HepG2 (cell line): ENCODE results near the gene ADD2.

Source experiments
- FOXK2 ChIP-seq: fragments of 450-650 bp; IDR thresholded peaks from 2 replicates; pipeline ENCODE4 v1.6.1; 2016
- NBN ChIP-seq: fragments of 450-650 bp; conservative IDR thresholded peaks from 2 replicates; pipeline ENCODE4 v1.6.1; 2017
- NR2C2 ChIP-seq: sonication (generic); formaldehyde crosslinking; IDR thresholded peaks from 2 replicates; pipeline ENCODE4 v1.4.0; 2020; ENCODE audit warnings: missing genetic modification reagents, mild to moderate bottlenecking, moderate library complexity, borderline replicate concordance
- POGZ ChIP-seq: sonication (generic); formaldehyde crosslinking; IDR thresholded peaks from 2 replicates; pipeline ENCODE4 v1.4.0; 2020; ENCODE audit warnings: mild to moderate bottlenecking, missing genetic modification reagents
- POLR2A ChIP-seq, 2 experiments: IDR thresholded peaks; 2 replicates each; pipeline ENCODE4 v1.6.1; 2011; ENCODE audit warnings: low read depth in 2 of 2, low read length in 2 of 2, mild to moderate bottlenecking in 1 of 2, moderate library complexity in 1 of 2; ENCODE audit not compliant: insufficient read depth in 1 of 2
- SIN3A ChIP-seq: IDR thresholded peaks from 2 replicates; pipeline ENCODE4 v1.6.1; 2011; ENCODE audit warnings: low read depth, mild to moderate bottlenecking, control low read depth, low read length, borderline replicate concordance
- SP2 ChIP-seq: sonication (generic); formaldehyde crosslinking; IDR thresholded peaks from 2 replicates; pipeline ENCODE4 v1.5.1; 2020; ENCODE audit warnings: mild to moderate bottlenecking, missing genetic modification reagents
- TBP ChIP-seq: sonication (generic); formaldehyde crosslinking; IDR thresholded peaks from 2 replicates; pipeline ENCODE4 v1.5.0; 2020; ENCODE audit warnings: missing genetic modification reagents
- TP53 ChIP-seq: sonication (generic); formaldehyde crosslinking; conservative IDR thresholded peaks from 2 replicates; pipeline ENCODE4 v1.4.0; 2020; ENCODE audit warnings: missing genetic modification reagents
- YY1 ChIP-seq: IDR thresholded peaks from 2 replicates; pipeline ENCODE4 v1.6.1; 2011; ENCODE audit warnings: low read length, low read depth, moderate library complexity, mild to moderate bottlenecking; ENCODE audit not compliant: insufficient read depth, insufficient replicate concordance
- ZNF333 ChIP-seq: sonication (generic); formaldehyde crosslinking; IDR thresholded peaks from 2 replicates; pipeline ENCODE4 v1.4.0; 2020; ENCODE audit warnings: mild to moderate bottlenecking, missing genetic modification reagents, borderline replicate concordance
- ZSCAN21 ChIP-seq: sonication (generic); formaldehyde crosslinking; IDR thresholded peaks from 2 replicates; pipeline ENCODE4 v1.8.0; 2022; ENCODE audit warnings: mild to moderate bottlenecking, missing genetic modification reagents, moderate library complexity, borderline replicate concordance
- TF ChIP-seq, protein P1 (sequence below): sonication (generic); formaldehyde crosslinking; IDR thresholded peaks from 2 replicates; pipeline ENCODE4 v1.5.0; 2020; ENCODE audit warnings: mild to moderate bottlenecking, missing genetic modification reagents, moderate library complexity

DNA sequence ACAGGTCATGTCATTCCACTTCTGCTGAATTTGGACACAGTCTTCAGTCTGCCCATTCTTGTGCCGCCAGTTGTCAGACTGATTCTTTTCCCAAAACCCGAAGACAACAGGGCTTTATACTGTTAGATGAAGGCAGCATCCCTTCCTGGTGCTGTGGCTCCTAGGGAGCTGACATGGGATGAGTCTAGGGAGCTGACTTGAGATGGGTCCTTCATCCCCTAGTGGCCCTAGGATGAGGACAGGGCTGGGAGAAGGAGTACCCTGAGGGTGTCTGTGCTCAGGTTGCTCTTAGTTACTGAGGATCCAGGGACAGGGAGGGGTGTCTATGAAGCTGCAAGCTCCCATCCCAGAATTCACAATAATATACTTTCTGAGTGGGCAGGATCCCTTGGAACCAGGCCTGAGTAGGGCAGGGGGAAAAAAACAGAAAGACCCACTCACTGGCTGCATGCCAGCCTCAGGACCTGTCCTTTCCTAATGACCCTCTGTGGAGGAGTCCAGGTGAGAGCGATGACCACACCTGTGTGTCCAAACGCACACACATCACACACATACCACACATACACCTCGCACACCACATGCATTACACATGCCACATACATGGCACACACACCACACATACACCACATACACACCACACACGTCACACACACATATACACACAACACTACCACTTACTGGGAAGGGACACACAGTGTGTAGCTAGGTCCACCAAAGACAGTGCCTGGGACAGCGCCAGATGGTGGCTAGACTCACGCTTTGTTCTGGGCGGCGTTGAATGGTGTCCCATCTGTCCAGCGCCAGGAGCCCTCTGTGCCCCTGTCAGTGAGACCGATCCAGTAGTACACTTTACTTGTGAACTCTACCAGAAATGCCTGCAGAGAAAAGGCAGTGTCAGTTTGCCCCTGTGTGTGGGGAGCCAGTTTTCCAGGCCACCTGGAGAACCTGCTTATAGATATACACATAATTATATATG, 41.3 kb upstream of the ADD2 start:
- no peak for TF ChIP-seq ZNF333 (CRISPR knock-in tag)
- TF ChIP-seq, protein P1, sequence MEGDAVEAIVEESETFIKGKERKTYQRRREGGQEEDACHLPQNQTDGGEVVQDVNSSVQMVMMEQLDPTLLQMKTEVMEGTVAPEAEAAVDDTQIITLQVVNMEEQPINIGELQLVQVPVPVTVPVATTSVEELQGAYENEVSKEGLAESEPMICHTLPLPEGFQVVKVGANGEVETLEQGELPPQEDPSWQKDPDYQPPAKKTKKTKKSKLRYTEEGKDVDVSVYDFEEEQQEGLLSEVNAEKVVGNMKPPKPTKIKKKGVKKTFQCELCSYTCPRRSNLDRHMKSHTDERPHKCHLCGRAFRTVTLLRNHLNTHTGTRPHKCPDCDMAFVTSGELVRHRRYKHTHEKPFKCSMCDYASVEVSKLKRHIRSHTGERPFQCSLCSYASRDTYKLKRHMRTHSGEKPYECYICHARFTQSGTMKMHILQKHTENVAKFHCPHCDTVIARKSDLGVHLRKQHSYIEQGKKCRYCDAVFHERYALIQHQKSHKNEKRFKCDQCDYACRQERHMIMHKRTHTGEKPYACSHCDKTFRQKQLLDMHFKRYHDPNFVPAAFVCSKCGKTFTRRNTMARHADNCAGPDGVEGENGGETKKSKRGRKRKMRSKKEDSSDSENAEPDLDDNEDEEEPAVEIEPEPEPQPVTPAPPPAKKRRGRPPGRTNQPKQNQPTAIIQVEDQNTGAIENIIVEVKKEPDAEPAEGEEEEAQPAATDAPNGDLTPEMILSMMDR (CRISPR knock-in tag): no peak
- no peak for TF ChIP-seq POGZ (CRISPR knock-in tag)
- TF ChIP-seq NBN: no peak
- TF ChIP-seq ZSCAN21 (CRISPR knock-in tag): no peak
- no peak for TF ChIP-seq TBP (CRISPR knock-in tag)
- no peak for TF ChIP-seq POLR2A (IDR thresholded peaks at IDR 0.05; ENCODE audit: insufficient read depth in 1 of 2, low read depth in 2 of 2, low read length in 2 of 2)
- no peak; the same call in 1 of the 2 replicates for TF ChIP-seq TP53
- no peak for TF ChIP-seq YY1
- peak; percentile 13; the same call in 1 of the 2 replicates for TF ChIP-seq NR2C2 (CRISPR knock-in tag)
- TF ChIP-seq FOXK2: no peak
- no peak for TF ChIP-seq SIN3A
- no peak for TF ChIP-seq SP2 (CRISPR knock-in tag)
